EH (cell line): ENCODE data around the gene RAMAC.
"Not testable (repeated sequence)": the region's sequence is repeated elsewhere in the genome, so short reads cannot be mapped to it uniquely, and the experiment has no call there.

Experiments
- DNase-seq: peaks from one replicate; pipeline ENCODE4 v3.0.0-alpha.2; 2015; ENCODE audit warnings: low read depth

The RAMAC gene

DNA sequence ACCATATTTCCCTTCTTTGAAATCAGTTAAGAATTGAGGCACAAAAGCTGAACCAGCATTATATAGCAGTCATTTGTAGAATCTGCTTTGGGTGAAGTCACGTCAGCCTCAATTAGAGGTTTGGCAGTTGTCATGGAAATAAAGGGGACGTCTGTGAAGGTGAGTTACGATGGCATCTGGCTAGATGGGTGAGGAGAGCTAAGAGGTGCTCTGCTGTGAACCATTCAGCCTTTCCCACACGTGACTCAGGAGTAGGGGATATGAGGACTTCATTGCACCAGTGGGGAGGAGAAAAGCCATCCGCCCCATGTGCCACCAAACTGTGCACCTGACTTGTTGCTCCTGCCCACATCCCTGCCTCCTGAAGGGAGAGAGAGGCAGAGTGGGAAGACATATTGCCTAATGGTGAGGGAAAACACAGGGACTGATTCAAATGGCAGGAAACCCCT, 28.2 kb downstream of the RAMAC start:
- no peak for DNase-seq

- DNase-seq = no peak
Observed at GRCh38 chr15:83015361-83015760, 29.4 kb downstream of the RAMAC start.

DNA sequence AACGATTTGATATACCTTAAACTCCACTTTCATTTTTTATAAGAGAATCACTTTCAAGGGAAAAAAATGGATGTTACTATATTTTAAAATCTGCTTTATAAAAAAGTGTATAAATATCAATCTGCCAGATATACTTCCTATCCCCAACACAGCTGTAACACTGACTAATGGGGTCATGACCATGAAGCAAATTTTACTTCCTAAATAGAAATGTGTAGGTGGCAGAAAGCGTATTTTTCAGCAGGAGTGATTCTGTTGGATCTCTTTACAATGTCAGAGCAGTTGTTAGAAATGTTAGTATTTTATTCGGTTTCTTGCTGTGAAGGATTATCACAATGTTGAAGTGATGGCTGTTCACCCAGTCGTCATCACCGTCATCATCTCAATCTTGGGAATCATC, 30.9 kb downstream of the RAMAC start:
- DNase-seq = no peak

DNA sequence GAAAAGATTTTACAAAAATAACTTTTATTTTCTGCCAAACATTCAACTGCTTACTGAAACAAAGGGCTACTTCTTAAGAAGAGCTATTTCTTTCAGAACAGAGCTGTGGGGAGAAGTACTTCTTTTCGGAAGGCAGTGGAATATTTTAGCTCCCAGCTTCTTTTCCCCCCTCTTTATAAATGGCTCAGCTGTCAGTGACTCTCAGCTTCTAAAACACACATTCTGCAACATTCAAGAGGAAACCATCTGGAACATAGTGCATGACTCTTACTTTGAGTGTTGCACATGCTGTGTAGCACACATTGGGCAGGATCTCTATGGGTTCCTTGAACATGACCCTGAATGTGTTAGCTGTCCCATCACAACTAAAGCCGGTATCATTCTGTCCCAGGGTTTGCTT, 32.4 kb downstream of the RAMAC start:
- no peak for DNase-seq

DNA sequence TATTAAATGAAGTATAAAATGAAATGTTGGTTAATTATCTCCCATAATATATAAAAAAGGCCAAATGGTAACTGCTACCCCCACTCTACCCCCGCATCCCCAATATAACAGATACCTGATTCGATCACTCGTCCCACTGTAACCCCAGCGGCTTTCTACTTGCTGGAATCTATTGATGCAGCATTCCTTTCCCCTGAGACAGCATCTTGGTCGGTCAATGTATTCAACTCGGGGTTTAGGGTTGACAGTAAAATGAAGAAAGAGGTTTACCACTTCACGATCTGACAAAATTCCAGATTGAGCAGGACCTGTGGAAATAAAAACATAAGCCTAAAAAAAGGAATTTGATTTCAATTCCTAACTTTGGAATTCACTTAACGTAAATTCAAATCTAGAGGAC, 44.0 kb downstream of the RAMAC start:
- DNase-seq = peak; percentile 38

- not testable (repeated sequence) for DNase-seq
Observed at GRCh38 chr15:83031234-83031633, 45.2 kb downstream of the RAMAC start.

DNA sequence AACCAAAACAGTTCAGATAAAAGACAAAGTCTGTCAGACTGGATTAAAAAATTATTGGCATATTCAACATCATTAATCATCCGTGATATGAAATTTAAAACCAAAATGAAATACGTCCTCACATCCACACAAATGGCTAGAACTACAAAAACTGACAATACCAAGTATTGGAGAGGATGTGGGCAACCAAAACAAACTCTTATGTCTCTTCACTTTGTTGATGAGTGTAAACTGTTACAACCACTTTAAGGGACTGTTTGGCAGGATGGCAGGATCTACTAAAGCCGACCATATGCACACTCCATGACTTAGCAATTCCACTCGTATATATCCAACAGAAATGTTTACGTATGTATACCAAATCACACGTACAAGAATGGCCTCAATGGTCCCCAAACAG, 50.2 kb downstream of the RAMAC start:
- DNase-seq = no peak

- DNase-seq = peak; percentile 57
Observed at GRCh38 chr15:83039206-83039605, 53.2 kb downstream of the RAMAC start.
